GM21360 (cell line): ENCODE measurements around the gene IGLL5.
"Not testable (repeated sequence)": the region's sequence is repeated elsewhere in the genome, so short reads cannot be mapped to it uniquely, and the experiment has no call there.

ENCODE experiments used
- ATAC-seq: cut with Tn5 transposase; IDR thresholded peaks from one replicate; pipeline ENCODE4 v1.9.1; 2021; ENCODE audit warnings: mild to moderate bottlenecking, moderate library complexity; ENCODE audit not compliant: unreplicated experiment

Gene IGLL5

GRCh38 chr22:22899342-22900080, 11.9 kb downstream of the IGLL5 start:
- ATAC-seq = not testable (repeated sequence)

- not testable (repeated sequence) for ATAC-seq
Observed at GRCh38 chr22:22900527-22901205, 13.1 kb downstream of the IGLL5 start.

- no peak for ATAC-seq
Observed at GRCh38 chr22:22901578-22902218, 14.1 kb downstream of the IGLL5 start.

GRCh38 chr22:22902247-22903001, 14.8 kb downstream of the IGLL5 start:
- no peak for ATAC-seq

- ATAC-seq = no peak
Observed at GRCh38 chr22:22903355-22903777, 15.8 kb downstream of the IGLL5 start.

- ATAC-seq = not testable (repeated sequence)
Observed at GRCh38 chr22:22903781-22904192, 16.2 kb downstream of the IGLL5 start.

GRCh38 chr22:22904736-22905135, 17.1 kb downstream of the IGLL5 start:
- not testable (repeated sequence) for ATAC-seq

GRCh38 chr22:22906391-22906790, 18.8 kb downstream of the IGLL5 start:
- not testable (repeated sequence) for ATAC-seq

GRCh38 chr22:22906907-22907550, 19.4 kb downstream of the IGLL5 start:
- ATAC-seq = no peak

GRCh38 chr22:22907551-22908494, 20.2 kb downstream of the IGLL5 start:
- ATAC-seq = no peak

- ATAC-seq = no peak
Observed at GRCh38 chr22:22908495-22908861, 20.9 kb downstream of the IGLL5 start.

- ATAC-seq = no peak
Observed at GRCh38 chr22:22908941-22909604, 21.5 kb downstream of the IGLL5 start.

- no peak for ATAC-seq
Observed at GRCh38 chr22:22909605-22910271, 22.1 kb downstream of the IGLL5 start.

- no peak for ATAC-seq
Observed at GRCh38 chr22:22910272-22911240, 22.9 kb downstream of the IGLL5 start.

GRCh38 chr22:22911327-22912134, 23.9 kb downstream of the IGLL5 start:
- ATAC-seq = no peak
